GM23338 (cell line): ENCODE data around the gene PIEZO2. TPM values are rescaled to one million over a fixed set of nuclear protein-coding genes. Genes with fewer than 3 reads are reported as not detected.

Experiments
- ATAC-seq: fragments of 200-7000 bp; cut with Tn5 transposase; 3 replicates; pipeline ENCODE4 v1.9.1; 2020
- DNase-seq: peaks from one replicate; pipeline ENCODE4 v3.0.0-alpha.2; 2015; ENCODE audit warnings: low spot score
- H2AFZ ChIP-seq: fragments of 200-600 bp; sonication (generic); 2 replicates; pipeline ENCODE4 v1.8.0; 2016; ENCODE audit warnings: antibody characterized with exemption, mild to moderate bottlenecking, moderate library complexity
- H3F3A ChIP-seq: fragments of 200-600 bp; sonication (generic); replicated peaks from 2 replicates; pipeline ENCODE4 v1.8.0; 2017; ENCODE audit warnings: antibody characterized with exemption, mixed run types, low read depth
- H3K27ac ChIP-seq: fragments of 200-600 bp; sonication (generic); 2 replicates; pipeline ENCODE4 v1.6.1; 2016; ENCODE audit warnings: low read depth
- H3K27me3 ChIP-seq: fragments of 200-600 bp; sonication (generic); 2 replicates; pipeline ENCODE4 v1.8.0; 2016; ENCODE audit warnings: mild to moderate bottlenecking, mixed run types, moderate library complexity; ENCODE audit not compliant: insufficient read depth
- H3K36me3 ChIP-seq: fragments of 200-600 bp; sonication (generic); 2 replicates; pipeline ENCODE4 v1.8.0; 2016; ENCODE audit warnings: mild to moderate bottlenecking; ENCODE audit not compliant: insufficient read depth
- H3K4me1 ChIP-seq: fragments of 200-600 bp; sonication (generic); 2 replicates; pipeline ENCODE4 v1.8.0; 2016; ENCODE audit warnings: mild to moderate bottlenecking, moderate library complexity; ENCODE audit not compliant: insufficient read depth
- H3K4me2 ChIP-seq: fragments of 200-600 bp; sonication (generic); 2 replicates; pipeline ENCODE4 v1.7.1; 2017; ENCODE audit warnings: mixed run types
- H3K4me3 ChIP-seq: fragments of 200-600 bp; sonication (generic); 2 replicates; pipeline ENCODE4 v1.6.1; 2016; ENCODE audit warnings: mixed run types
- H3K79me2 ChIP-seq: fragments of 200-600 bp; sonication (generic); replicated peaks from 2 replicates; pipeline ENCODE4 v1.8.0; 2017; ENCODE audit warnings: mild to moderate bottlenecking; ENCODE audit not compliant: insufficient read depth
- H3K9me2 ChIP-seq: fragments of 200-600 bp; sonication (generic); 2 replicates; pipeline ENCODE4 v1.8.0; 2017; ENCODE audit not compliant: insufficient read depth
- H4K20me1 ChIP-seq: fragments of 200-600 bp; sonication (generic); replicated peaks from 2 replicates; pipeline ENCODE4 v1.8.0; 2017; ENCODE audit warnings: mild to moderate bottlenecking; ENCODE audit not compliant: insufficient read depth
- H3K27ac Mint-ChIP-seq: 2 replicates; pipeline ENCODE4 v1.8.0; 2020; ENCODE audit warnings: inconsistent platforms, mild to moderate bottlenecking, moderate library complexity, mixed read lengths
- H3K27me3 Mint-ChIP-seq: 3 replicates; pipeline ENCODE4 v1.8.0; 2022; ENCODE audit warnings: low read depth, mild to moderate bottlenecking, moderate library complexity, mixed read lengths, inconsistent platforms; ENCODE audit not compliant: insufficient read depth, poor library complexity
- H3K36me3 Mint-ChIP-seq: 3 replicates; pipeline ENCODE4 v1.8.0; 2021; ENCODE audit warnings: low read depth, mild to moderate bottlenecking, inconsistent platforms, moderate library complexity, mixed read lengths
- H3K4me1 Mint-ChIP-seq: 3 replicates; pipeline ENCODE4 v1.8.0; 2020; ENCODE audit warnings: mild to moderate bottlenecking, inconsistent platforms, mixed read lengths
- H3K4me3 Mint-ChIP-seq: 3 replicates; pipeline ENCODE4 v1.8.0; 2021; ENCODE audit warnings: moderate library complexity, mild to moderate bottlenecking, inconsistent platforms, mixed read lengths
- H3K9me3 Mint-ChIP-seq: 3 replicates; pipeline ENCODE4 v1.8.0; 2020; ENCODE audit warnings: moderate library complexity, mild to moderate bottlenecking, inconsistent platforms, mixed read lengths
- CREB1 ChIP-seq: fragments of 250-450 bp; sonication (Bioruptor Pico); IDR thresholded peaks from 2 replicates; pipeline ENCODE4 v1.5.0; 2020; ENCODE audit warnings: low read depth, mild to moderate bottlenecking, moderate library complexity
- EZH2 ChIP-seq: fragments of 200-600 bp; sonication (generic); IDR thresholded peaks from one replicate; pipeline ENCODE4 v1.8.0; 2017; ENCODE audit warnings: antibody characterized with exemption, mild to moderate bottlenecking, low read depth; ENCODE audit not compliant: unreplicated experiment
- EZH2phosphoT487 ChIP-seq: fragments of 200-600 bp; sonication (generic); IDR thresholded peaks from one replicate; pipeline ENCODE4 v1.8.1; 2018; ENCODE audit warnings: antibody characterized with exemption; ENCODE audit not compliant: unreplicated experiment
- JUNB ChIP-seq: IDR thresholded peaks from one replicate; pipeline ENCODE4 v1.6.1; 2016; ENCODE audit warnings: antibody characterized with exemption; ENCODE audit not compliant: unreplicated experiment
- NANOG ChIP-seq: IDR thresholded peaks from 2 replicates; pipeline ENCODE4 v1.6.1; 2016; ENCODE audit warnings: antibody characterized with exemption, borderline replicate concordance
- POLR2AphosphoS5 ChIP-seq: IDR thresholded peaks from 2 replicates; pipeline ENCODE4 v1.6.1; 2016; ENCODE audit warnings: antibody characterized with exemption, low read depth
- STAT1 ChIP-seq: IDR thresholded peaks from one replicate; pipeline ENCODE4 v1.6.1; 2016; ENCODE audit warnings: antibody characterized with exemption; ENCODE audit not compliant: unreplicated experiment
- ZNF114 ChIP-seq: fragments of 250-450 bp; sonication (Bioruptor Pico); IDR thresholded peaks from 2 replicates; pipeline ENCODE4 v1.5.0; 2020; ENCODE audit warnings: mild to moderate bottlenecking, moderate library complexity
- ZNF331 ChIP-seq: fragments of 250-450 bp; sonication (Bioruptor Pico); IDR thresholded peaks from 2 replicates; pipeline ENCODE4 v1.5.0; 2020; ENCODE audit warnings: low read depth, mild to moderate bottlenecking, moderate library complexity
- polyA plus RNA-seq: library from polyadenylated mRNA; unstranded; fragments of >200 nt; fragmentation: Nextera tagmentation; extraction: Ambion mirVana; gene quantifications from 2 replicates; pipeline ENCODE4 v1.2.1, GENCODE V29; 2016
- total RNA-seq: library from RNA; depleted of rRNA; stranded (reverse); fragments of >200 nt; shearing (Covaris generic); gene quantifications from 2 replicates; pipeline ENCODE4 v1.2.3, GENCODE V29; 2014
- TF ChIP-seq, protein P1 (sequence below): fragments of 250-450 bp; sonication (Bioruptor Pico); IDR thresholded peaks from 2 replicates; pipeline ENCODE4 v1.5.0; 2020; ENCODE audit warnings: mild to moderate bottlenecking, moderate library complexity
- TF ChIP-seq, protein P2 (sequence below), 2 experiments: fragments of 200-600 bp in 1 of 2; sonication (generic) in 1 of 2; conservative IDR thresholded peaks; 2 replicates each; pipeline versions ENCODE4 v1.5.1 to v1.6.1; 2016 to 2017; ENCODE audit warnings: antibody characterized with exemption in 2 of 2, low read depth in 2 of 2, mild to moderate bottlenecking in 2 of 2, moderate library complexity in 1 of 2
- TF ChIP-seq, protein P3 (sequence below): IDR thresholded peaks from one replicate; pipeline ENCODE4 v1.6.1; 2018; ENCODE audit warnings: antibody characterized with exemption; ENCODE audit not compliant: unreplicated experiment
- TF ChIP-seq, protein P4 (sequence below): IDR thresholded peaks from 2 replicates; pipeline ENCODE4 v1.6.1; 2016; ENCODE audit warnings: antibody characterized with exemption

Gene PIEZO2
- total and polyA plus RNA-seq, 2 experiments from 2014 or later: 4.8 to 8.2 TPM

DNA sequence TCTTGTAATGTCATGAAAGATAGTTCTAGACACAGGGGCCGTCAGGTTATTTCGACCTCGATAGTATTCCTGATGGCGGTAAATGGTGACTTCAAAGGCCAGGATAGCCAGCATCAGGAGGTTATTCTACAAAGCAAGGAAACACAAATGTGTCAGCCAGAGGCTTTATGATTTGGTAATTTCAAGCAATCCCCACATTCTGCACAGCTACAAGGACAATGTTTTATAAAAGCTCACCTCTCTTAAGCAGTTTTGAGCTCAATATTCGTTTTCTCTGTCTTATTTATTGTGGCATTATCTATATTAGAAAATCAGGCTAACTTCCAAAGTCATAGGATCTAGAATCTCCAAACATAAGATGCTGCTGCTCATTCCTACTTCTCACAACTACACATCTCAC lies 388.4 kb downstream of the PIEZO2 start:
- ATAC-seq (no peak), DNase-seq (no peak)
- peaks cover 5% of the 10 kb centered on the region for H3K9me2 ChIP-seq
- no peaks in the 10 kb centered on the region for H3K4me1 Mint-ChIP-seq
- H3K4me1 ChIP-seq: no peaks in the 10 kb centered on the region
- no peaks in the 10 kb centered on the region for H3K9me3 Mint-ChIP-seq
- no peak overlapping the region for H3K27ac Mint-ChIP-seq
- no peak overlapping the region for H3K27ac ChIP-seq
- peaks cover 3% of the 10 kb centered on the region for H3K27me3 Mint-ChIP-seq
- H3K79me2 ChIP-seq: no peaks in the 10 kb centered on the region
- no peak overlapping the region for H3K4me2 ChIP-seq
- no peaks in the 10 kb centered on the region for H4K20me1 ChIP-seq
- H2AFZ ChIP-seq: no peak overlapping the region
- H3K4me3 ChIP-seq: no peak overlapping the region
- H3F3A ChIP-seq: no peaks in the 10 kb centered on the region
- H3K36me3 ChIP-seq: no peaks in the 10 kb centered on the region
- no peak for TF ChIP-seq CREB1
- TF ChIP-seq NANOG: no peak
- TF ChIP-seq, protein P1, sequence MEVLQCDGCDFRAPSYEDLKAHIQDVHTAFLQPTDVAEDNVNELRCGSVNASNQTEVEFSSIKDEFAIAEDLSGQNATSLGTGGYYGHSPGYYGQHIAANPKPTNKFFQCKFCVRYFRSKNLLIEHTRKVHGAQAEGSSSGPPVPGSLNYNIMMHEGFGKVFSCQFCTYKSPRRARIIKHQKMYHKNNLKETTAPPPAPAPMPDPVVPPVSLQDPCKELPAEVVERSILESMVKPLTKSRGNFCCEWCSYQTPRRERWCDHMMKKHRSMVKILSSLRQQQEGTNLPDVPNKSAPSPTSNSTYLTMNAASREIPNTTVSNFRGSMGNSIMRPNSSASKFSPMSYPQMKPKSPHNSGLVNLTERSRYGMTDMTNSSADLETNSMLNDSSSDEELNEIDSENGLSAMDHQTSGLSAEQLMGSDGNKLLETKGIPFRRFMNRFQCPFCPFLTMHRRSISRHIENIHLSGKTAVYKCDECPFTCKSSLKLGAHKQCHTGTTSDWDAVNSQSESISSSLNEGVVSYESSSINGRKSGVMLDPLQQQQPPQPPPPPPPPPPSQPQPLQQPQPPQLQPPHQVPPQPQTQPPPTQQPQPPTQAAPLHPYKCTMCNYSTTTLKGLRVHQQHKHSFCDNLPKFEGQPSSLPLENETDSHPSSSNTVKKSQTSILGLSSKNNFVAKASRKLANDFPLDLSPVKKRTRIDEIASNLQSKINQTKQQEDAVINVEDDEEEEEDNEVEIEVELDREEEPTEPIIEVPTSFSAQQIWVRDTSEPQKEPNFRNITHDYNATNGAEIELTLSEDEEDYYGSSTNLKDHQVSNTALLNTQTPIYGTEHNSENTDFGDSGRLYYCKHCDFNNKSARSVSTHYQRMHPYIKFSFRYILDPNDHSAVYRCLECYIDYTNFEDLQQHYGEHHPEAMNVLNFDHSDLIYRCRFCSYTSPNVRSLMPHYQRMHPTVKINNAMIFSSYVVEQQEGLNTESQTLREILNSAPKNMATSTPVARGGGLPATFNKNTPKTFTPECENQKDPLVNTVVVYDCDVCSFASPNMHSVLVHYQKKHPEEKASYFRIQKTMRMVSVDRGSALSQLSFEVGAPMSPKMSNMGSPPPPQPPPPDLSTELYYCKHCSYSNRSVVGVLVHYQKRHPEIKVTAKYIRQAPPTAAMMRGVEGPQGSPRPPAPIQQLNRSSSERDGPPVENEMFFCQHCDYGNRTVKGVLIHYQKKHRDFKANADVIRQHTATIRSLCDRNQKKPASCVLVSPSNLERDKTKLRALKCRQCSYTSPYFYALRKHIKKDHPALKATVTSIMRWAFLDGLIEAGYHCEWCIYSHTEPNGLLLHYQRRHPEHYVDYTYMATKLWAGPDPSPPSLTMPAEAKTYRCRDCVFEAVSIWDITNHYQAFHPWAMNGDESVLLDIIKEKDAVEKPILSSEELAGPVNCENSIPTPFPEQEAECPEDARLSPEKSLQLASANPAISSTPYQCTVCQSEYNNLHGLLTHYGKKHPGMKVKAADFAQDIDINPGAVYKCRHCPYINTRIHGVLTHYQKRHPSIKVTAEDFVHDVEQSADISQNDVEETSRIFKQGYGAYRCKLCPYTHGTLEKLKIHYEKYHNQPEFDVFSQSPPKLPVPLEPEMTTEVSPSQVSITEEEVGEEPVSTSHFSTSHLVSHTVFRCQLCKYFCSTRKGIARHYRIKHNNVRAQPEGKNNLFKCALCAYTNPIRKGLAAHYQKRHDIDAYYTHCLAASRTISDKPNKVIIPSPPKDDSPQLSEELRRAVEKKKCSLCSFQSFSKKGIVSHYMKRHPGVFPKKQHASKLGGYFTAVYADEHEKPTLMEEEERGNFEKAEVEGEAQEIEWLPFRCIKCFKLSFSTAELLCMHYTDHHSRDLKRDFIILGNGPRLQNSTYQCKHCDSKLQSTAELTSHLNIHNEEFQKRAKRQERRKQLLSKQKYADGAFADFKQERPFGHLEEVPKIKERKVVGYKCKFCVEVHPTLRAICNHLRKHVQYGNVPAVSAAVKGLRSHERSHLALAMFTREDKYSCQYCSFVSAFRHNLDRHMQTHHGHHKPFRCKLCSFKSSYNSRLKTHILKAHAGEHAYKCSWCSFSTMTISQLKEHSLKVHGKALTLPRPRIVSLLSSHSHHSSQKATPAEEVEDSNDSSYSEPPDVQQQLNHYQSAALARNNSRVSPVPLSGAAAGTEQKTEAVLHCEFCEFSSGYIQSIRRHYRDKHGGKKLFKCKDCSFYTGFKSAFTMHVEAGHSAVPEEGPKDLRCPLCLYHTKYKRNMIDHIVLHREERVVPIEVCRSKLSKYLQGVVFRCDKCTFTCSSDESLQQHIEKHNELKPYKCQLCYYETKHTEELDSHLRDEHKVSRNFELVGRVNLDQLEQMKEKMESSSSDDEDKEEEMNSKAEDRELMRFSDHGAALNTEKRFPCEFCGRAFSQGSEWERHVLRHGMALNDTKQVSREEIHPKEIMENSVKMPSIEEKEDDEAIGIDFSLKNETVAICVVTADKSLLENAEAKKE (CRISPR knock-in tag): no peak
- TF ChIP-seq, protein P2, sequence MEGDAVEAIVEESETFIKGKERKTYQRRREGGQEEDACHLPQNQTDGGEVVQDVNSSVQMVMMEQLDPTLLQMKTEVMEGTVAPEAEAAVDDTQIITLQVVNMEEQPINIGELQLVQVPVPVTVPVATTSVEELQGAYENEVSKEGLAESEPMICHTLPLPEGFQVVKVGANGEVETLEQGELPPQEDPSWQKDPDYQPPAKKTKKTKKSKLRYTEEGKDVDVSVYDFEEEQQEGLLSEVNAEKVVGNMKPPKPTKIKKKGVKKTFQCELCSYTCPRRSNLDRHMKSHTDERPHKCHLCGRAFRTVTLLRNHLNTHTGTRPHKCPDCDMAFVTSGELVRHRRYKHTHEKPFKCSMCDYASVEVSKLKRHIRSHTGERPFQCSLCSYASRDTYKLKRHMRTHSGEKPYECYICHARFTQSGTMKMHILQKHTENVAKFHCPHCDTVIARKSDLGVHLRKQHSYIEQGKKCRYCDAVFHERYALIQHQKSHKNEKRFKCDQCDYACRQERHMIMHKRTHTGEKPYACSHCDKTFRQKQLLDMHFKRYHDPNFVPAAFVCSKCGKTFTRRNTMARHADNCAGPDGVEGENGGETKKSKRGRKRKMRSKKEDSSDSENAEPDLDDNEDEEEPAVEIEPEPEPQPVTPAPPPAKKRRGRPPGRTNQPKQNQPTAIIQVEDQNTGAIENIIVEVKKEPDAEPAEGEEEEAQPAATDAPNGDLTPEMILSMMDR (conservative IDR thresholded peaks at IDR 0.05; ENCODE audit: low read depth in 2 of 2): no peak
- TF ChIP-seq ZNF331 (CRISPR knock-in tag): no peak
- no peak for TF ChIP-seq POLR2AphosphoS5
- no peak for TF ChIP-seq ZNF114 (CRISPR knock-in tag)
- no peak for TF ChIP-seq EZH2phosphoT487
- TF ChIP-seq STAT1: no peak
- TF ChIP-seq JUNB: no peak
- TF ChIP-seq EZH2: no peak
- TF ChIP-seq, protein P3, sequence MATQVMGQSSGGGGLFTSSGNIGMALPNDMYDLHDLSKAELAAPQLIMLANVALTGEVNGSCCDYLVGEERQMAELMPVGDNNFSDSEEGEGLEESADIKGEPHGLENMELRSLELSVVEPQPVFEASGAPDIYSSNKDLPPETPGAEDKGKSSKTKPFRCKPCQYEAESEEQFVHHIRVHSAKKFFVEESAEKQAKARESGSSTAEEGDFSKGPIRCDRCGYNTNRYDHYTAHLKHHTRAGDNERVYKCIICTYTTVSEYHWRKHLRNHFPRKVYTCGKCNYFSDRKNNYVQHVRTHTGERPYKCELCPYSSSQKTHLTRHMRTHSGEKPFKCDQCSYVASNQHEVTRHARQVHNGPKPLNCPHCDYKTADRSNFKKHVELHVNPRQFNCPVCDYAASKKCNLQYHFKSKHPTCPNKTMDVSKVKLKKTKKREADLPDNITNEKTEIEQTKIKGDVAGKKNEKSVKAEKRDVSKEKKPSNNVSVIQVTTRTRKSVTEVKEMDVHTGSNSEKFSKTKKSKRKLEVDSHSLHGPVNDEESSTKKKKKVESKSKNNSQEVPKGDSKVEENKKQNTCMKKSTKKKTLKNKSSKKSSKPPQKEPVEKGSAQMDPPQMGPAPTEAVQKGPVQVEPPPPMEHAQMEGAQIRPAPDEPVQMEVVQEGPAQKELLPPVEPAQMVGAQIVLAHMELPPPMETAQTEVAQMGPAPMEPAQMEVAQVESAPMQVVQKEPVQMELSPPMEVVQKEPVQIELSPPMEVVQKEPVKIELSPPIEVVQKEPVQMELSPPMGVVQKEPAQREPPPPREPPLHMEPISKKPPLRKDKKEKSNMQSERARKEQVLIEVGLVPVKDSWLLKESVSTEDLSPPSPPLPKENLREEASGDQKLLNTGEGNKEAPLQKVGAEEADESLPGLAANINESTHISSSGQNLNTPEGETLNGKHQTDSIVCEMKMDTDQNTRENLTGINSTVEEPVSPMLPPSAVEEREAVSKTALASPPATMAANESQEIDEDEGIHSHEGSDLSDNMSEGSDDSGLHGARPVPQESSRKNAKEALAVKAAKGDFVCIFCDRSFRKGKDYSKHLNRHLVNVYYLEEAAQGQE: no peak
- TF ChIP-seq, protein P4, sequence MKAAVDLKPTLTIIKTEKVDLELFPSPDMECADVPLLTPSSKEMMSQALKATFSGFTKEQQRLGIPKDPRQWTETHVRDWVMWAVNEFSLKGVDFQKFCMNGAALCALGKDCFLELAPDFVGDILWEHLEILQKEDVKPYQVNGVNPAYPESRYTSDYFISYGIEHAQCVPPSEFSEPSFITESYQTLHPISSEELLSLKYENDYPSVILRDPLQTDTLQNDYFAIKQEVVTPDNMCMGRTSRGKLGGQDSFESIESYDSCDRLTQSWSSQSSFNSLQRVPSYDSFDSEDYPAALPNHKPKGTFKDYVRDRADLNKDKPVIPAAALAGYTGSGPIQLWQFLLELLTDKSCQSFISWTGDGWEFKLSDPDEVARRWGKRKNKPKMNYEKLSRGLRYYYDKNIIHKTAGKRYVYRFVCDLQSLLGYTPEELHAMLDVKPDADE: no peak
- no peaks in the 10 kb centered on the region for H3K27me3 ChIP-seq
- no peak overlapping the region for H3K4me3 Mint-ChIP-seq
- peaks cover 27% of the 10 kb centered on the region; the same call in 2 of the 3 replicates for H3K36me3 Mint-ChIP-seq
